Vagina (tissue), 2 donors: ENCODE measurements around the gene CBLN3.

Experiments used
- CTCF ChIP-seq, 3 experiments: fragments of 450-650 bp in 2 of 3; fragments of 200-600 bp in 1 of 3; sonication (generic) in 1 of 3; IDR thresholded peaks; one replicate each; pipeline ENCODE4 v1.5.1; 2017 to 2019; ENCODE audit warnings: antibody characterized with exemption in 3 of 3, mild to moderate bottlenecking in 2 of 3, moderate library complexity in 2 of 3
- POLR2A ChIP-seq, 2 donors: fragments of 450-650 bp; IDR thresholded peaks; one replicate each; pipeline ENCODE4 v1.6.1; 2017; ENCODE audit warnings: antibody characterized with exemption in 2 of 2, mild to moderate bottlenecking in 2 of 2, moderate library complexity in 2 of 2

GRCh38 chr14:24425704-24426103 lies 3.8 kb downstream of the CBLN3 start:
- TF ChIP-seq CTCF (IDR thresholded peaks at IDR 0.05) (no peak), POLR2A (IDR thresholded peaks at IDR 0.05) (no peak)
